HG03025 (cell line): ENCODE data around the gene POLD2.

Source experiments
- ATAC-seq: cut with Tn5 transposase; IDR thresholded peaks from one replicate; pipeline ENCODE4 v1.9.1; 2021; ENCODE audit warnings: mild to moderate bottlenecking, moderate library complexity; ENCODE audit not compliant: unreplicated experiment, low FRiP score

POLD2 gene

DNA sequence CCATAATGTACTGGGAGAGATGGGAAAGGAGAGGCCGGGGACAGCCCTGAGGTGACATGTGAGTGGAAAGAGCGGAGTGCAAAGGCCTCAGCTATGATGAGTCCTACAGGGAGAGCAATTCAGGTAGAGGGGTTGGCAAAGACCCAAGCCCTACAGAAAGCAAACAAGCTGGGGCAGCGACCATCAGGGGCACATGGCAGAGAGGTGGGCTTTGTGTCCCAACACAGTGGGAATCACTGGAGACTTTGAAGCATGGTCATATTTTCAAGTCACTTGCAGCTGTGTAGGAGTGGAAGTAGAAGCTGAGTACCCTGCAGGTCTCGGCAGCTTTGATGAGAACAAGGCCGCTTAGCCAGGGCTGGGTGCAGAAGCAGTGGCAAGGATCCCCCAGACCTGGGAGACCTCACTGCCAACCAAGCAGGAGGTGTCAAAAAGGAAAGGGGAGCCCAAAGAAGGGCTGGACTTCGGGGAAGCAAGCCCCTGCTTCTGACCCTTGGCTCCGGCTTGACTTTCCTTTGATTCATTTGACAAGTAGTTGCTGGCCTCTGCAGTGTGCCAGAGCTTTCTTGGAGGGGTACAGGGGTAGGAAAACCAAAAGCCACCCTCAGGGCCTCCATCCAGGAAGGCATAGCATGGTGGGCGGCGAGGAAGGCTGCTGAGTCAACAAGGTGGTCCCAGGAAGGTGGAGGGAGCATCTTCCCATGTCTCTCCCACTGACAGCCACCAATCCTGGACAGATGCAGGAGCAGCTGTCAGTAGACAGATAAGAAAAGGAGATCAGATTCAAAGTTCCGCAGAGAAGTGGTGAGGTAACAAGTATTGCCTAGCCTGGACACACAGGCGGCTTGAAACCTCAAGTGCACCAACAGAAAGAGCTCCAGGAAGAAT is 56.0 kb downstream of the POLD2 start:
- no peak for ATAC-seq

DNA sequence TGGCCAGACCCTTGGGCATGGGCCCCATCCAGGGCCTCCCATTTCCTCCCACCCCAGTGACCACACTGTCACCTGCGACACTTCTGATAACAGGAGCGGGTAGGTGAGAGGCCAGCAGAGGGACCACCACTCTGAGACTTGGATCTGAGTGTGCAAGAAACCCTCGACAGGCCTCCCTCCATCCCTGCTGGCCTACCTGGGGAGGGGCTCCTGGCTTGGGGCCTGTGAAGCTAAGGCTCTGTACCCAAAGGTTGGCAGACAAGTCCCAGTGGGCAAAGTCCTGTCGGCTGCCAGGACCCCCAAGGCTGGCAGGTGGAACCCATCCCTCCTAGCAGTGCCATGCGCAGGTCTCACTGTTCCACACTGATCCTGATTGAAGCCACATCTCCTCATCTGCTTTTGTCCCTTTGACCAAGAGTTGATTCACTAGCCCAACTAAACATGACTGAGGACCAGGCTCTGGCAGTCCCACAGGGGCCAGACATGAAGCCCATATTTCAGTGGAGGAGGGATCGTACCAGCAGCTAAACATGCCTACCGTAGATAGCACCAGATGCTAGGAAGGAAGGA is 56.8 kb downstream of the POLD2 start:
- ATAC-seq, result no peak

DNA sequence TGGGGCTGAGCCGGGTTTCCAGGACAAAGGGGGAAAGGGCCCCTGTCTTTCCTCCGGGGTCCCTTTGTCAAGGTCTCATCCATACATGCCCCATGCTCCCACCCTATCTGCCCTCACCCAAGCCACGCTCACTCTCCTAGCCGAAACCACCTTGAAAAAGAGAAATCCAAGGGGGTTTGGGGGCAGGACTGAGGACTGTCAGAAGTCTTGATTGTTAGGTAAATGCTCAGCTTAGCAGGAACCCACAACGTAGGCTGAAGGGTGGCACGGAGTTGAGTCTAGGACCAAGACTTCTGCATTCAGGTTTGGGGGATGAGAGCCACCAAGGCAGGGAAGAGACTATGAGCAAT is 57.3 kb downstream of the POLD2 start:
- ATAC-seq, result no peak

DNA sequence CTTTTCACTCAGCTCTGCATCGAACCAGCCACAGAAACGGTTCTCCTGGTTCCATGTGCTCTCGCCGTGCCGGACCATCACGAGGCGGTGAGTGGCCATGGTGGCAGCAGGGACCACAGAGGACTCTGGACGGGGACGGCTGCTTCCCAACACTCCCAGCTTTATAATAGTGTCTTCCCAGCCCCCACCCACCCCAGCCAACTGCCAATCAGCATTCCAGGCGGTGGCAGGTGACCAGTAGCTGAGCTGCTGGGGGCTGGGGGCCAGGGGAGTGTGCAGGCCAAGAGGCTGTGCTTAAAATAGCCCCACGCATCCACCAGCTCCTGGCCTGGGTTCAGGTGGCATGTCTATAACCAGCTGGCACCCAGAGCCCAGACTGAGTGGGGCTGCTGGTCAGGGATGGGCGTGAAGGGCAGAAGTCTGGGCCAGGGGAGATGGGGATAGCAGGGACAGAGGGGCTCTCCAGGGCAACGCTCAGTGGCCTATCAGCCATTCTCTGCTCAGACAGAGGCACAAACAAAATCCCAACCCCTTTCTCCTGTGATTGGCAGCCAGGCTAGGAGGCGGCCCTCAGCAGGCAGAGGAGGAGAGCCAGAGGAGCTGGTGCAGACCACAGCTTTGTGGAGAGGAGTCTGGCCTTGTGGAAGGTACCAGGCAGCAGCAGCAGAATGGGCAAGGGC is 57.8 kb downstream of the POLD2 start, which contains the start of gene PGAM2:
PGAM2 (minus strand) TSS at position 137 of the 680 bp plus-strand sequence; CDS start at position 99, 38 bp downstream.
- no peak for ATAC-seq

DNA sequence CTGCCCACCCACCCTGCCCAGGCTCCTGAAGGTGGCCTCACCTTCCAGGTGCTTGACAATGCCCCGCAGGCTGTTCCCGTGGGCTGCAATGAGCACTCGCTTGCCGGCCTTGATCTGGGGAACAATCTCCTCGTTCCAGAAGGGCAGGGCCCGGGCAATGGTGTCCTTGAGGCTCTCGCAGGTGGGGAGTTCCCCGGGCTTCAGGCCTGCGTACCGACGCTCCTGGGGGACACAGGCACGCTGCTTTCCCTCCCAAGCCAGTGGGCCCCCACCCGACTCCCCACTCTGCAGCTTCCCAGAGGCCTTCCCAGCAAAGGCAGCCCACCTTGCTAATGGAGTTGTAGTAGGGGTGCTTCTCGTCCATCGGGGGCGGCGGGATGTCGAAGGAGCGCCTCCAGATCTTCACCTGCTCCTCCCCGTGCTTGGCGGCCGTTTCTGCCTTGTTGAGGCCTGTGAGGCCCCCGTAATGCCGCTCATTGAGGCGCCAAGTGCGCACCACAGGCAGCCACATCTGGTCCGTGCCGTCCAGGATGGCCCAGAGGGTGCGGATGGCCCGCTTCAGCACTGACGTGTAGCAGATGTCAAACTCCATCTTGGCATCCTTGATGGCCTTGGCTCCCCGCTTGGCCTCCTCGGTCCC is 58.4 kb downstream of the POLD2 start:
- no peak for ATAC-seq
